22Rv1 (cell line): Measurements from ENCODE around the gene RSAD2.

ENCODE experiments used
- CTCF ChIP-seq: fragments of 450-650 bp; IDR thresholded peaks from 2 replicates; pipeline ENCODE4 v1.5.1; 2017; ENCODE audit warnings: mild to moderate bottlenecking
- ZFX ChIP-seq: fragments of 450-650 bp; IDR thresholded peaks from 2 replicates; pipeline ENCODE4 v1.6.1; 2017; ENCODE audit warnings: antibody characterized with exemption, borderline replicate concordance

GRCh38 chr2:6833300-6833604, 44.3 kb upstream of the RSAD2 start:
- TF ChIP-seq CTCF: no peak
- TF ChIP-seq ZFX: no peak
